CD4-positive, alpha-beta T cell treated with Interleukin-12 subunit alpha and Interleukin-12 subunit beta, for 1 hour (primary cell): ENCODE results near the gene DYRK2.

Experiments used
- DNase-seq: peaks from one replicate; pipeline ENCODE4 v3.0.0-alpha.2; 2020

DYRK2 gene

GRCh38 chr12:67646775-67647174 lies 1.8 kb upstream of the DYRK2 start:
- DNase-seq, result no peak

- no peak for DNase-seq
Observed at GRCh38 chr12:67647181-67647798, 1.3 kb upstream of the DYRK2 start.

DNA sequence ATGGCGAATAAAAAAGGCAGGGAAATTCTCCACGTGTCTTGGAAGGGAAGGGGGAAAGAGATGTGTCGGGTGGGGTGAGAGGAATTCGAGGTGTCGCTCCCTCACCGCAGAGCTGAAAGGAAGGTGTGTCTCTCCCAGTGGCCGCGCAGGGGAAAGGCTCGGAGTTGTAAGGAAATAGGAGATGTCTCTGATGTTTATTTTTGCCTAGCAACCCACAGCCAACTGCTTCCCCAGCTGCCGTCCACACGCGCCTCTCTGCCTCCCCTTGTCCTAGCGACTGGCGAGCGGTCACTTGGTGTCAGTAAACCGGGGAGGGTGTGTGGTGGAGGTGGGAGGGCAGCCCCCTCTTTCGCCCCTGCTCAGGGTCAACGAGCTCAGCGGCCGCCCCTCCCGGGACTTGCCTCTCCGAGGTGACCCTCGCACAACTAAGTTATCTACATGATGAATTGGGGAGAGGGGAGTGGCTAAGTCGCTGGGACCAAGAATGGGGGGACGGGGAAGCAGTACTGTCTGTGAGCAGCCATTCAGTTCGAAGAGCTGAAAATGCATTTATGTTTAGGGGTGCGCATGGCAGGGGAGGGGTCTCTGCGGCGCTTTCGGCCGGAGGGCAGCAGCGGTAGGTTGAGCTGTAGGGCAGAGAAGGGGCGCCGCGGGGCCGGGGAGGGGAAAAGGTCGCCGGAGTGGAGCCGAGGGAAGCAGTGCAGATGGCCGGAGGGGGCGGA lies 585 bp upstream of the DYRK2 start:
- peak; percentile 62 for DNase-seq

DNA sequence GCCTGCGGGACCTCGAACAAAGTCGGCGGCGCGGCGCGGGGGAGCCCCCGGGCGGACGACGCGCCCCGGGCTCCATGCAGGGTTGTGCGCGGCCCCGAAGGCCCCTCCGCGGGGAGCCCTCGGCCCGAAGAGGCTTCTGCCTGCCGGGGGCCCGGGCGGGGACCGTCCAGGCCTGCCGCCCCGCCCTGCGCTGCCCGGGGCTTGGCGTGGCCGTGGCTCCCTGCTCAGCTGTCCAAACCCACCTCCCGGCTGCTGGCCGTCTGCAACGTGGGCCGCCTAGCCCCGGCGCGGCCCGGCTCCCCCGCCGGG lies 670 bp downstream of the DYRK2 start:
- no peak for DNase-seq

DNA sequence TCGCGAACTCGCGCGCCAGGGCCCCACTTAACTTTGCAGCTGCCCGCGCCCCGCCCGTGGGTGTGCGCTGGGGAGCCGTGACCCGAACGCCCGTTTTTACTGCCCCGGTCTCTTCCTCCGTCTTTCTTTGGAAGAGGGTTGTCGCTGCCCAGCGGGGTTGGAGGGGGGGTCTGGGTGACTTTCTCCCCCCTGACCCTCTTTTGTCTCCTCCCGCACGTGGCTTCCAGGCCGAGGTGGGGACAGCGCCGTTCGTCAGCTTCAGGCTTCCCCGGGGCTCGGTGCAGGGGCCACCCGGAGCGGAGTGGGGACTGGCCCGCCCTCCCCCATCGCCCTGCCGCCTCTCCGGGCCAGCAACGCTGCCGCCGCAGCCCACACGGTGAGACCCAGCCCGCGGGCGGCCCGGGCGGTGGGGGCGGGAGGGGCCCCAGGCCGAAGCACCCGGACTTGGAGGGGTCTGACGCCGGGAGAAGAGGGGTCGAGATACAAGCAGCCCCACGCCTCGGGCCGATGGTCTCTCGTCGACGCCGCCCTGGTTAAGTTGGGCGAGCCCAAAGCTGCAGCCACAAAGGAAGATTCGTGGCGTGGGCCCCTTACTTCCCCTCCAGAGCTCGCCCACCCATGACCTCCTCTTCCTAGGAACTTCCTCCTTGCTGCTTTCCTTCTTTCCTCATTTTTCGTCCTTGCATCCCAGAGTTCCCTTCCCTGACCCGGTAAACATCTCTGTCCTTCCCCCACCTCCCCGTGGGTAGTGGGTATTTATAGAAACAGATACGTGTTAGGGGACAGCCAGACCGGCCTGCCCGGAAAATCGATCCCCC lies 1.2 kb downstream of the DYRK2 start:
- peak; percentile 37 for DNase-seq

DNA sequence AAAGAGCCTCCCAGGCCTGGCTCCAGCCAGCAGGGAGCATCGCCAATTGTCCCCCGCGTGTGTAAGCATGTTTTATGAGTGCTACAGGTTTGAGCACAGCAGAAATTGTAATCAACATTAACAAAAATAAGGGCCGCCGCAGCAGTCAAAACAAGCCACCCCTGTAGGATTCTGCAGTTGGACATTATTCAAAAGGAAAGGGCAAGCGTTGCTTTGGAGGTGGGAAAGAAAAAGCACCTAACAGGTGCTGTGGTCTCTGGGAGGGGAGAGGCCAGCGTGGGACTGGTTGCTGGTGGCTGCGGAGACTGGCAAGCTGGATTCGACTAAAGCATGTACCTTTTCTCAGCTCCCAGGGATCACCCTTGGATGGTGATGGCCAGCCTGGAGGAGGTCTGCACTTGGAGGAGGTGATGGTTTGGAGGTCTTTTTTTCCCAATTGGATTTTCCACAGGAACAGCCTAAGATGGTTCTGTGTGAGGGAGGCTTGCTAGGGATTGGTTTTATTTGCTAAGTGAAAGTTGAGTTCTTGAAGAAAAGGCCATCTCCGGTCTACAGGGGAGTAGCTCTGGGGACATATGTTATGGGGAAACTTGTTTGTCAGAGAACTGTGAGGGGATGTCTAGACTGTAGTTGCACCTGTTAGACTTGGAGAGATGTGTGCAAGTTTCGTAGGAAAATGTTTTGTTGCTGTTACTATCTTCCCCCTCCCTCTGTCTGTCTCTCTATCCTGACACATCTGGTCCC lies 2.0 kb downstream of the DYRK2 start:
- DNase-seq, result peak; percentile 21

GRCh38 chr12:67651132-67651695 lies 2.7 kb downstream of the DYRK2 start:
- peak; percentile 59 for DNase-seq

- DNase-seq, result no peak
Observed at GRCh38 chr12:67655829-67656228, 7.3 kb downstream of the DYRK2 start.

- DNase-seq, result no peak
Observed at GRCh38 chr12:67656251-67656650, 7.7 kb downstream of the DYRK2 start.

GRCh38 chr12:67658486-67658885 lies 9.9 kb downstream of the DYRK2 start:
- no peak for DNase-seq

DNA sequence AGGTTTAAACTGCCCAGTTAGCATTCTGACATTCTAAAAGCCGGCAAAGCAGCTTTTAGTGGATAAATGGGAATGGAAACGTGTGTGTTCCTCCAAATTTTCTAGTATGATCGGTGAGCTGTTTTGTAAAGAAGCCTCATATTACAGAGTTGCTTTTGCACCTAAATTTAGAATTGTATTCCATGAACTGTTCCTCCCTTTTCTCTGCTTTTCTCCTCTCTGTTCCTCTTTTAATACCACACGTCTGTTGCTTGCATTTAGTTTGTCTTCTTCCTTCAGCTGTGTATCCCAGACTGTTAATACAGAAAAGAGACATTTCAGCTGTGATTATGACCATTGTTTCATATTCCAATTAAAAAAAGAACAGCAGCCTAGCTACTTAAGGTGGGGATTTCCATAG lies 10.7 kb downstream of the DYRK2 start:
- no peak for DNase-seq

DNA sequence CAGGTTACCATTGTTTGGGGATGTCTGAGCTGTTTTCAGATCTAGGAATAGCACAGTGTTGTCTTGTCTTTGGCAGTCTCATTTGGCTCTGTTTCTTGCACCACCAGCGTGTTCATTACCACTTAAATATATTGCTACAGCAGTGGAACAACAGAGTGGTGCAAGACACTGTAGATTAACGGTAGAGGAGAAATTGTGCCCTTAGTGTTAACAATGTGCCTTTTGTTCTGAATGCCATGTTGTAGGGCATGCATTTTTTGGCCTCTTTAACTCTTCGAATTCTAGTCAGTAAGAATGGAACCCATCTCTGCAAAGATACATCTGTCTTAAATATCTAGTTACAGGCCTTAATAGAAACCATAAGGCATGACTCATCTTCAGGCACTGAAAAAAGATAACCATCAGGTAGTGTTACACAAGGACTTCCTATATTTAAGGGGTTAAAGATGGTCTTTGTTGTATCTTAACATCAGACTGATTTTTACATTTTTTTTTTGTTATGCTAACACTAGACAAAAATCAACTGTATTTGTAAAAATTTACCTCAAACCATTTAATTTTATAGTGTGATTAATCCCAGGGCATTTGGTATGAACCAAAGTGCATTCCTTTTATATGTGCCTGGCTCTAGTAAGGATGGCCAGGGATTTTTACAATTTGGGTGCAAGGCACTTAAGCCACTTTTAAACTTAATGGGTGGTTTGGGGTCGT lies 12.9 kb downstream of the DYRK2 start:
- no peak for DNase-seq

DNA sequence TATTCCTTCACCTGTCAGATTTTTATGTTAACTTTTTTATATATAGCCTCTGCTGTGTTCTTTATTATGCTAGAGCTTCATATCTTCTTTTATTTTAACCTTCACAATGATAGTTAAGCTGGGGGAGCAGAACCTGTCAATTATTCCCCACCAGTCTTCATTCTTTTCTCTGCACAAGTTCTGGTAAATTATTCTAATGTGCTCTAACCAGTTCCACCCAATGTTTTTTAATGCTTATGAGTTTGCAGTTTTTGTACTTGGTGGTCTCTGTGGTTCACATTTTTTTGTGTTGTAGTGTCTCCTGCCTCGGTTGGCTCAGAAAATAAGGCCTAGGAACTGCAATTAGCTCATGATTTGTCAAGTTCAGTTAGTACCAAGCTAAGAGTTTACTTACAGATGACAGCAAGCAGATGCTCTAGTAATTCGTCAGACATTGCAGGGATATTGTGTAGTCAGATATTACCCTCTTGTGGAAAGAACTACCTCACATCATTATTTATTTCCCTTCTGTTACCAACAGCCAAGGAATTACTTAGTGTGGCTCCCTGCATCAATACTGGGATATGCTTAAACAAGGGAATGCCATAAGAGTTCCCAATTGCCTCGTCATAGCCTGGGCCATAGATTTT lies 14.5 kb downstream of the DYRK2 start:
- no peak for DNase-seq

DNA sequence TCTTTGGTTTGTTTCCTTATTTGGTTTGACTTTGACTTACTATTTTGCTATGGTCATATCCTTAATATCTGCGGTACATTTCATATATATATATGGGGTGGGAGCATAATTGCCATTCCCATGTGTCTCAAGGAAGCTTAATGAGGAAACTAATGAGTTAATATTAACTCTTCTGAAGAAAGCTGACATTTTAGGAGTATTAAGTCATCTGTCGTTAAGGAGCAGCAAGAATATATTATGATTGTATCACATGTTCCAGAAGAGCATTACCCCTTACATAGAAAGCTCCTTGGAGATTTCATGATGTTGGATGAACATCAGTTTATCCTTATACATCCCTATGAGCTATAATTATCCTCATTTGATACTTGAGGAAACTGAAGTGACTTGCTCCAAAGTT lies 15.6 kb downstream of the DYRK2 start:
- DNase-seq, result no peak

DNA sequence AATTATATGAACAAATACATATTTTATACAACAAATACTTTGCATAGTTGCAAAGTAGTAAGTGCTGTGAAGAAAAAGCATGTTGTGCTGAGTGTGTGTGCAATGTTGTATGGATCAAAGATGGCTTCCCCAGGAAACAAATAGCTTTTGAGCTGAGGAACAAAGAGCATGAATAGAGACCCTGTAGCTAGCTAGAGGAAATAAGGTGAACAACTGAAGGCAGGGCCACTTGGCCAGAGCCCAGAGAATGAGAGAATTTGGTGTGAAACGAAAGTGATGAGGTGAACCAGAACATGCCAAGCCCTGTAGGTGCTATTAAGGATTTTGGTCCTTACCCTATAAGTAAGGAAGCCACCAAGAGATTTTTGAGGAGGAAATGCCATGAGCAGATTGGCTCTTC lies 17.1 kb downstream of the DYRK2 start:
- no peak for DNase-seq

DNA sequence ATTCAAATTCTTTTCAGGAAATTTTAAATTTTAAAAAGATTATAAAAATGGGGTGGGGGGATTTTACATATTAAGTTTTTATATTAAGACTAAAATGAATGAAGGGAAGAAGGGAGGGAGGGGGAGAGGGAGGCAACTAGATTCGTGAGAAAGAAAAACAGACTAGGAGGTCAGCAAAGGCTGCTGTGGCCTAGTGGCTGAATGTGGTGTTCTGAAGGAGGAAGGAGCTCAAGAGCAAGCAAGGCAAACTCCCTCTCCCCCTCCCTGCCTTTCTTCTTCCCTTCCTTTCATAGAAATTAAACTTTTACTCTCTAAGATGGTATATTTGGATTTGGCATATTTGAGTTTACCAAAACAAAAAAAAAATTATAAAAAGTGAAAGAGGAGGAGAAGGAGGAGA lies 18.1 kb downstream of the DYRK2 start:
- no peak for DNase-seq

DNA sequence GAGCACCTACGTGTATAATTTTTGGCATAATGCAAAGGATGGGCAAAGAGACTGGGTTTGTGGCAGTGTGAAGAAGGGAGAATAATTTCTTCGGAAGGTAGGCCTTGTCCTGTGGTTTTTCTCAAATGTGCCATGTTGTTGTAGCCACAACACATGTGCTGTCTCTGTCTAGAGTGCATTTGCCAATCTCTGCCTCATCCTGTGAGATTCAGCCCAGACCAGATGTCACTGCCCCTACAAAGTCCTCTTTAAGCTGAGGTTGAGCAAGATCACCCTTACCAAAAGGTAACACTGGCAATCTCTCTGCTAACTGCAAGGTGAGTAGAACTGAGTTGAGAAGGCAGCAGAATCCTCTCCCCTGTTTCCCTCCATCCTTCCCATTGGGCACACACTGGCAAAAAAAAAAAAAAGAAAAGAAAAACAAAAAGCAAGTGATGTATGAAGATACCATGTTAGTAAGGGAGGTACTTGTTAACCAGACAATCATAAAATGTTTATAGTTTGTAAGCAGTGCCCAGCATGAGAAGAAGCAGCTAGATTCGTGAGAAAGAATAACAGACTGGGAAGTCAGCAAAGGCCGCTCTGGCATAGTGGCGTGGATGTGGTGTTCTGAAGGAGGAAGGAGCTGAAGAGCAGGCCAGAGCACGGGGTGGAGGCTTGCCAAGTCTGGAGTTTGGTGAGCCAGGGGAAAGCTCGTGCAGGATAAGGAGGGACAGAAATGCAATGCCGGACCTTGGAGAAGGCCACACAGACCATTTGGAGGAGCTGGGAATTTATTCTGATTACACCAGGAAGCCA lies 18.9 kb downstream of the DYRK2 start:
- DNase-seq, result no peak

DNA sequence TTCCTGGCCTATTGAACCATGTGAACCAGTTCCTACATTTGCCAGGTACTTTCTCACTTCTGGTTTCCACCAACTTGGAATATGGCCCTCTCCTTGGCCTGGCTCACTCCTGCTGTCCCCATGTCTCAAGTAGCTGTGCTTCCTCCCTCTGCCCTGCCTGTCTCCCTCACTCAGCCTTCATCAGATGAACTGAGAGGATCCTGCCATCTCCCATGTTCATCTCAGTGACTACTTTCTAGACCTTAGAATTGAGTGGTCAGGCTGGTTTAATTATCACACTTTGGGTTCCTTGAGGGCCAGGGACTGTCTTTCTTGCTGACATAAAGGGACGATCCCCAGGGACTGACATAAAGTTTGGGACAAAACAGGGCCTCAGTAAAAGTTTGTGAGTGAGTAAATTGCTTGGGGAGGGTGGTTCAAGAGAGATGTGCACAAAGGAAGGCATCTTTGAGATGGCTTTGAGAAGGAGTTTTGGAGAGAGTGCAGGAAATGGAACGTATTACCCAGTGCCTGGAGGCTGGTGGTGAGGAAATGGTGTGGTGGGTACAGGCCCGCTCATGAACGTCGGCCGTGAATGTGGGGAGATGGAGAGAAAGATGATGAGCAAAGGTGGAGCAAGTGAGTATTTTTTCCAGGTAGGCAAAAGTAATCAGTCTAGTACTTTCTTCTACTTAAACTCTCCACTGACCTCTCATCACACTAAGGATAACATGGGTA lies 20.8 kb downstream of the DYRK2 start:
- no peak for DNase-seq

GRCh38 chr12:67669934-67670631 lies 21.5 kb downstream of the DYRK2 start:
- no peak for DNase-seq

- no peak for DNase-seq
Observed at GRCh38 chr12:67671419-67671818, 22.9 kb downstream of the DYRK2 start.
